NCI-H1092 treated with DMSO at 0.1 percent for 48 hours (cell line): ENCODE measurements around the gene ELOVL2.

Experiments
- DNase-seq: peaks from one replicate; lab custom pipeline; 2025; lab: John Stamatoyannopoulos, UW

The ELOVL2 gene

DNA sequence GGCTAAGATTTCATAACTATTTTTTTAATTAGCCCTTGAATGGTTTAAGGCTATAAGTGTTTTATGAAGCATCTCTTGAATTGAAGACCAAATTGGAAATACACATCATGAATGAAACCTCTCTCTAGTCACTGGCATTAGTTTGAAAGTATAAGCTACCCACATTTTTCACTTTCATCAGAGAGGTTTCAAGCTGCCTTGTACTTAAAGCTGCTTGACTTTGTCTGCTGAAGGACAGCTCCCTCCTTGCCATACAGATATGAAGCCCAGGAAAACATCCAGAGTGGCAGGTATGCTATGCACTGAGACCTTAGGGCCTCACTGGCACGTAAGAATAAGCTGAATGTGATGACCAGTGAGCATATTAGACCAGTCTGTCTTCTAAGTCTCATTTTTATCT is 62.7 kb downstream of the ELOVL2 start:
- no peak for DNase-seq

GRCh38 chr6:10979603-10980002 is 64.5 kb downstream of the ELOVL2 start:
- DNase-seq: no peak

- no peak for DNase-seq
These were observed 66.7 kb downstream of the ELOVL2 start for GRCh38 chr6:10977231-10977968.

DNA sequence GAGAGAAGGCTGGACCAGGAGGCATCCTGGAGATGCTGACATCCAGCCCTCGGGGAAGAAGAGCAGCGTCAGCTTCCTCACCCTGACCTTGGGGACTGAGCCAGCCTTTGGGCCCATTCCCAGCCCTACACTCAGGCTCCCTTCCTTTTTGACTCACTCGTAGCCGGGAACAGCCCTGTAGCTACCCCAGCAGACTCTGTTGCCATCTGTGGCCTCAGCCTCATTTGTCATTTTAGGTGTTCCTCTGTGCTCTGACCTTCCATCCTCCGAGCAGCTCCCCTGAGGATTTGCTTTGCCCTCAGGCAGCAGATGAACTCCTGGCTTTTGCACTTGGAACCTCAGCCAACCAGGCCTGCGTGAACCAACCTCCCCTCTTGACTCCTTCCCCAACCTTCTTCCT is 67.5 kb downstream of the ELOVL2 start:
- DNase-seq: no peak

DNA sequence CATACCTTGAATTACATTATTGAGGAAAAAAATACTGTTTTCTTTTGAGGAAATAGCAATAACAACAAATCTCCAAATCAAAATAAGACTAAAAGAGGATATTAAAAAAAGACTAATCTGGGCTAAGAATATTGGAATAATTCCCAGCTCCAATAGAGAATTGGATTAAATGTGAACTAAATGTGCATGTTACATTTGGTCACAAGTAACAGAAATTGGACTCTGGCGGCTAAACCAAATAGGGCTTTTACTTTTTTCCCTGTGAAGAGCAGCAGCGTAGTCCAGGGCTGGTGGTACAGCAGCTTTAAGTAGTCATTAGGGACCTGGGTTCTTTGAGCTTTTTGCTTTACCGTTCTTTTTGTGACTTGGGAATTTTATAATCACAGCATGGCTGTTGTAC is 71.9 kb downstream of the ELOVL2 start:
- no peak for DNase-seq

GRCh38 chr6:10970731-10971130 is 73.4 kb downstream of the ELOVL2 start:
- no peak for DNase-seq

DNA sequence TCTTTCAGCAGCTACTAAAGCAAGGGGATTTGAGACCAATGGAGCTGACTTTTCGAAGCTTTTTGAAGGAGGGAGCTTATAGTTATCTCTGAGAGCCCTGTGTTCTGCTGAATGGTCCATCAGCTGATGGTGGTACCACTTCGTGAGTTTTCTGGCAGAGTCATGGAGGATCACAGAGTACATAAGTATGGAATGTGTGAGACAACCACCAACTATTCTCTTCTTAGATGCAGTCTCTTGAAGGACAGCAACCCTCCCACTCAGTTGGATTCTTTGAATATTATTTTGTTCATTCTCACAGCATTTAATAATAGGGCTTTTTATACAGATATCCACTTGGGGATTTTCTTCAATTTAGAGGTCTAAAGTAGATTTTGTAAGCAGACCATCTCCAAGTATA is 75.3 kb downstream of the ELOVL2 start:
- DNase-seq: no peak

DNA sequence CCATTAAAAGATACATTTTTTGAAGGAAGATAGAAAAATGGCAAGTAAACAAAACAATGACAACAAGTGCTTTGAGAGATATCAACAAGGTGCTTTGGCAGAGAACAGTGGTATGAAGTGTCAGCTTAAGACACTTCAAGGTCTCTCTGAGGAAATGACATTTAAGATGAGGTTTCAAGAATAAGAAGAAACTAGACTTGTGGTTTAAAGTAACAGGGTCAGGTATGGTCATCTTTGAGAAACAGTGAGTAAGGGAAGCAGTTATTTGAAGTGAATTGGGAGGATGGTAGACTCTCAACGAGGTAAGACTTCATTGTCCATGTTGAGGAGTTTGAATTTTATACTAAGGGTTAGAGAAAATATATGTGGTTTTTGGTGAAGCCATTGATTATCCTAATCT is 79.4 kb downstream of the ELOVL2 start:
- DNase-seq: no peak

GRCh38 chr6:10963113-10963512 is 81.0 kb downstream of the ELOVL2 start:
- DNase-seq: no peak

DNA sequence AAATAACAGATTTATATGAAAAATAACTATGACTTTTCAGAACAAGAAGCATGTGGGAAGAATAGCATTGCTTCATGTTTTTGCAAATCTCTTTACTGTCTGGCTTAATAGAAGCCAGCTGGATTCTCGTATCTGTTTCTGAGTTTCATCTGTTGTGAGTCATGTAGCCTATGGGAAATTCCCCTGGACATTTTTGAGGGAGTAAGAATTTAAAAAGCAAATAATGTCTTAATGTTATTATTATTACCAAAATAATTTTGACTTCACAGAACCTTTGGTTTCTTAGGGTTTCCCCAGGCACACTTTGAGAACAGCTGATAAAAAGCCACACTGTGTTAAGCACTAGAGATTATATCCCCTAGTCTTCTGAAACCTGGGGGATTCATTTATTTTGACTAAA is 81.4 kb downstream of the ELOVL2 start:
- DNase-seq: no peak

DNA sequence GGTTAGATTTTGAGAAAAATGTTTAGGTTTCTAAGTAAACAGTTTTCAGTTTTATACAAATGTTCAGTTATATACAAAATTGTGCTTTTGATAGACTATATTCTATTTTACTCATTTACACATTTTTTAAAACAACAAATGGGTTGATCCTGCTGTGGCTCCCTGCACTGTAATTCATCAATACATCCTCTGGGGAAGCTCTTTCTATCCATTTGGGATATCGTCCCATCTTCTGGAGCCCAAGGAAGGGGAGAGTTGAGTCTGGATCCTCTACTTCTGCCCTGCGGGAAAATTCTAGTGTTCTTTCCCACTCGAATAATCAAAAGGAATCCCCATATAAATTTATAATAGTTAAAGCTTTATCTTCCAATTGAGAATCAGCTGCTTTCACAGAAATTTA is 82.3 kb downstream of the ELOVL2 start:
- DNase-seq: no peak

GRCh38 chr6:10960171-10960570 is 83.9 kb downstream of the ELOVL2 start:
- no peak for DNase-seq

- no peak for DNase-seq
These were observed 86.7 kb downstream of the ELOVL2 start for GRCh38 chr6:10957414-10957886.

- DNase-seq: no peak
These were observed 87.3 kb downstream of the ELOVL2 start for GRCh38 chr6:10956776-10957175.

DNA sequence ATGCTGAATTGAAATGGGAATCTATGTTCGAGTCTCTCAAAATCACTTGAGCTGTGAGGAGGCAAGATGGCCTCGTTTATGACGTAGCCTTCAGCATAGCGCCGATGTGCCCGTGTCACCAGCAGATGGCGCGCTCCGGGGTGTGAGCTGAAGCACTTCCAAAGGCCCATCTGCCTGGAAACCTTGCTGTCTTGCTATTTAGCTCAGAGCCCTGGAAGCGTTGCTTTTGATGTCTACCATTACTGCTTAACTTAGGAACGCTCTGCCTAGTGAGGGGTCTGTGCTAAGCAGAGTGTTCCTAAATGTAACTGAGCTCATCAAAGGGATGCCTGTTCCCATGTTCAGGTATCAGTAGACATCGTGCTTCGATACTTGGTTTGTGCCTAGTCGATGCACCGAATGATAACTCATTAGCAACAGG is 89.5 kb downstream of the ELOVL2 start:
- peak; percentile 23 for DNase-seq

- DNase-seq: no peak
These were observed 92.3 kb downstream of the ELOVL2 start for GRCh38 chr6:10951675-10952282.

- no peak for DNase-seq
These were observed 94.3 kb downstream of the ELOVL2 start for GRCh38 chr6:10949579-10950490.

DNA sequence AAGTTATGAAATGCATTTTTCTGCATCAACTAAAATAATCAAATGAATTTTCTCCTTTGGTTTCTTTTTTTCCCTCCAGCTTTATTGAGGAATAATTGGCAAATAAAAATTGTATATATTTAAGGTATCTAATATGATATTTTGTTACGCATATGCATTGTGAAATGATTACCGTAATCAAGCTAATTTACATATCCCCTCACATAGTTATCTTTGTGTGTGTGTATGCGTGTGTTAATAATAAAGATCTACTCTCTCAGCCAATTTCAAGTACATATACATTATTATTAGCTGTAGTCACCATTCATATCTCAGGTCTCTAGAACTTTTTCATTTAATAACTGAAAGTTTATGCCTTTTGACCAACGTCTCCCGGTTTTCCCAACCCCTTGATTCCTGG is 96.1 kb downstream of the ELOVL2 start:
- no peak for DNase-seq

DNA sequence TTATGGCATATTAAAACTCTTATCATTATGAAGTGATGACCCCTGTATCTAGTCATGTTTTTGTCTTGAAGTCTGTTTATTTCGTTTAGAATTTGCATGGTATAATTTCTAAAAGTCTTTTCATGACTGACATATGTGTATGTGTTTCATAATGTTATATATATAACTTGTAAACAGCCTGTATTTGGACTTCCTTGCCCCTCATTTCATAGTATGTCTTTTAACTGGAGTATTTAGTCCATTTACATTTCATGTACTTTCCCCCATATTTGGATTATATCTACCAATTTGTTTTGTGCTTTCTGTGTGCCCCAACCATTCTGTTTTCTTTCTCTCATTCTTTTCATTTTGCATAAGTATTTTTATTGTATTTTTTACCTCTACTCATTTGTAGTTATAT is 98.3 kb downstream of the ELOVL2 start:
- DNase-seq: no peak

DNA sequence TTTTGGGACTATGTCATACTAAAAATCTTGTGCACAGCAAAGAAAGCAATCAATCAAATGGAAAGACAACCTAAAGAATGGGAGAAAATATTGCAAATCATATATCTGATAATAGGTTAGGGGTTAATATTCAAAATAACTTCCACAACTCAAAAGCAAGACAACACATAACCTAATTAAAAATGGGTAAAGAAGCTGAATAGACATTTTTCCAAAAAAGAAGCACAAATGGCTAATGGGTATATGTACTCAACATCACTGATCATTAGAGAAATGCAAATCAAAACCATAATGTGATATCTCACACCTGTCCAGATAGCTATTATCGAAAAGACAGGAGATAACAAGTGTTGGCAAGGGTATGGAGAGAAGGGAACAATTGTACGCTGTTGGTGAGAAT is 104.3 kb downstream of the ELOVL2 start:
- DNase-seq: no peak

GRCh38 chr6:10933126-10933525 is 111.0 kb downstream of the ELOVL2 start:
- DNase-seq: no peak
